ENCODE results near the gene DUS3L.
A peak's percentile ranks its signal among the peaks of the same experiment; 100 is the strongest.

The DUS3L gene

GRCh38 chr19:5822181-5822844 lies 31.4 kb upstream of the DUS3L start:
- no peak for ATAC-seq

DNA sequence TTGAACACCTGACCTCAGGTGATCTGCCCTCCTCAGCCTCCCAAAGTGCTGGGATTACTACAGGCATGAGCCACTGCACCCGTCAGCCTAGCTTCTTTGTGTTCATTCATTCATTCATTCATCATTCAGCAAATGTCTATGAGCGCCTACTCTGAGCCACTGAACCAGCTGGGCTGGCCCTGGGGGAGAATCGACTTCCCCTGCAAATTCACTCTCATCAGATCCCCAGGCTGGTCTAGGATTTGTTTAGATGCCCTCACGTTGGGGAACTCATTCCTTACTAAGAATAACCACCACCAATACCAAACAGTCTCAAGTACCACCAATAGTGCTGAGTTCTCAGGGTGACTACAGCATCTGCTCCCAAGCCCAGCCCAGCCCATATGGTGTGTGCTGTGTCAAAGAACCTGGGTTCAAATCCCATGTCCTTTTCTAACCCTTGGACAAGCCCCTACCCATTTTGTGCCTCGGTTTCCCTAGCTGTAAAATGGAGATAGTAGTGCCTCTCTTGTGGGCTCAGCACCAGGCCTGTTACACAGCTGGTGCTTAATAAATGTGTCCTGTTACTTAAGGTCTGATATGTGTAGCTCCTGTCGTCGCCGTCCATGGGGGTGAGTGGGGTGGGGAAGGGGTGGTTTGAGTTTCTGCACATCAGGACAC lies 30.7 kb upstream of the DUS3L start:
- ATAC-seq = no peak

GRCh38 chr19:5820785-5821184 lies 29.8 kb upstream of the DUS3L start:
- no peak for ATAC-seq

GRCh38 chr19:5818594-5818993 lies 27.6 kb upstream of the DUS3L start:
- no peak for ATAC-seq

DNA sequence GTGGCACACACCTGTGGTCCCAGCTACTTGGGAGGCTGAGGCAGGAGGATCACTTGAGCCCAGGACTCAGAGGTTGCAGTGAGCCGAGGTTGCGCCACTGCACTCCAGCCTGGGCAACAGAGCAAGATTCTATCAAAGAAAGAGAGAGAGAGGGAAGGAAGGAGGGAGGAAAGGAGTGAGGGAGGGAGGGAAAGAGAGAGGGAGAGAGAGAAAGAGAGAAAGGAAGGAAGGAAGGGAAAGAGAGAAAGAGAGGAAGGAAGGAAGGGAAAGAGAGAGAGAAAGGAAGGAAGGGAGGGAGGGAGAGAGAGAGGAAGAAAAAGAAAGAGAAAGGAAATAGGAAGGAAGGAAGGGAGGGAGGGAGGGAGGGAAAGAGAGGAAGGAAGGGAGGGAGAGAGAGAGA lies 26.3 kb upstream of the DUS3L start:
- ATAC-seq = no peak

DNA sequence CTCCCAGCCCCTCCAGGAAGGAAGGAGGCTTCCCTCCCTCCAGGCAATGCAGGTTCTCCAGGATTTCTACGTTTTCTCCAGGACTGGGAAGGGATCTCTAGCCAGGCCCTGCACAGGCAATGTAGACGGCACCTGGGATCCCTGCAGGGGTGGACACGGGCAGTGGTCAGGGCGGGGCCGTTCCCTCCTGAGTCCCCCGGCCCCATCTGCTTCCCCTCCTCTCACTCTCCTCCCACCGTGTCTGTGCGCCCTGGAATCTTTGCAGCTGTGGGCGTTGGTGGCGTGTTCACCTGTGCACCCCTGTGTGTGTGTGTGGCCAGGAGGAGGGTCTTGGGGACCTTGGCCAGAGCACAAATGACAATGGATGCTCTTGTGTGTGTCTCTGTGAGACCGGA lies 23.9 kb upstream of the DUS3L start:
- no peak for ATAC-seq

DNA sequence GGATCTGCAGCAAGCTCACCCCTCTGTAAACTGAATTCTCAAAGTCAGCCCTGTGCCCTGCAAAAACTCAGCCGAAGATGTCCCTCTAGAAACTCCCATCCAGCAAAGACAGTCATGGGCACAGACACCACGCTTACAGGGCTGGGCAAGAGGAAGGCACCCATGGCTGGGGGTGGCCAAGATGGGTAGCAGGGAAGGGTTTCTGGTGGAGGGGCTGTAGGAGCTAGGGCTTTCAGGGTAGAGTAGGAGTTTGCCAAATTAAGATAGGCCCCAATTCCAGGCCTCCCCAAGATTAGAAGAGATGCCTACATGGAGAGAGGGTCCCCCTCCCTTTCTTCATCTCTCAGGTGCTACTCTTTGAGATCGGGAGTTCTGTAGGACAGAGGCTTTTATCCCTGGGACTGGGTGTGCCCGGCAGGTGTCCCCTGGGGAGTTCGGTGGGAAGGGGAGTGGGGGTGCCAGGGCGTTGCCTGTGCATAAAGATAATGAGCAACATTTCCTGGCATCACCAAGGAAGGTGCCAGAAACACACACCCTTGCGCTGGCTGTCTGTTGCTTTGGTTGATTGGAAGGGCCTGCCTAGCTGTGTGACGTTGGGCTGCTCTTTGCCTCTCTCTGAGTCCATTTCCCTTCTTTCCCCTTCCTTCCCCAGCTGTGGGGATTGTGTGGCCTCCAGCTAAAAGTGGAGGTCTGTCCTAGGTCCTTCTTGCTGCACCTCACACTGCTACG lies 23.3 kb upstream of the DUS3L start:
- ATAC-seq = no peak

DNA sequence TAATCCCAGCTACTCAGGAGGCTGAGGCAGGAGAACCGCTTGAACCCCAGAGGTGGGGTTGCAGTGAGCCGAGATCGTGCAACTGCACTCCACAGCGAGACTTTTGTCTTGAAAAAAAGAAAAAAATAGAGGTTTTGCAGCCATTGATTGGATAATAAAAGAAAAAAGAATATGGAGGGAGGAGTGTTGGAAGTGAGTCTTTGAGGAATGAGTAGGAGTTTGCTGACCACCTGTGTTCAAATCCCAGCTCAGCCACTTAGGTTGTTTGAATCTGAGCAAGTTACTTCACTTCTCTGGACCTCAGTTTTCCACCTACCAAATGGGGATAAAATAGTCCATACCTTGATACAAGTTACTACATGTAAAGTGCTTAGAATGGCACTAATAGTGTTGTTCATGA lies 20.2 kb upstream of the DUS3L start:
- ATAC-seq = no peak

DNA sequence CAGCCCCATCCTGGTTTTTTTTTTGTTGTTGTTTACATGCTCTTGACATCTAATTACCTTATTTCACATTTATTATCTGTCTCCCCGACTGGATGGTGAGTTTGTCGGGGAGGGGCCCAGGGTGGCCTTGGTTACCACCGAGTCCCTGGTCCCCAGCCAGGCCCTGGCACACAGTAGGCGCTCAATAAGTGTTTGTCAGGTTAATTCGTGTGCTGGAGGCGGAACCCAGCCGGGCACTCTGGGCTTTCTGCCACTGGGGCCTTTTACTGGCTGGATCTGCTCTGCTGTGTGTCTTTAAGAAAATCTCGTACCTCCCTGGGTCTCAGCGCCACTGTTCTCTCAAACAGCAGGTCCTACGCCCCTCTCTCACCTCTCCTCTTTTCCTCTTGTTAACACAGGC lies 18.5 kb upstream of the DUS3L start:
- ATAC-seq = no peak

- no peak for ATAC-seq
These were observed 18.1 kb upstream of the DUS3L start for GRCh38 chr19:5809053-5809452.

GRCh38 chr19:5808120-5808816 lies 17.3 kb upstream of the DUS3L start:
- no peak for ATAC-seq

DNA sequence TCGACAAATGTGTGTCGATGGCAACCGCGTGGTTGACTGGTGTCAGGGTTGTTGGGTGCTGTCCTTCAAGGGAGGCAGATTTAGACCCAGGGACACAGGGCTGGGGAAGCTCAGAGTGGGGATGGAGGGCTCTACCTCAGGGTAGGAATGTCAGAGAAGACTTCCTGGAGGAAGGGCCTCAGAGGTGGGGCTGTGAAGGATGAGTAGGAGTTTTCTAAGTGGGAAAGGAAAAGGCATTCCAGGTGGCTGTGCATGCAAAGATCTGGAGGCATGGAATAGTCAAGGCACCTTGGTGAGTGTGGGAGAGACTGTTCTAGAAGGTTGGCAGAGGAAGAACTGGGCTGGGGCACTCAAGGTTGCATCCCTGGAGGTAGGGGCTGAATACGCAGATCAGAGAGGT lies 15.9 kb upstream of the DUS3L start:
- ATAC-seq = no peak

GRCh38 chr19:5806133-5806489 lies 15.1 kb upstream of the DUS3L start:
- ATAC-seq = no peak

DNA sequence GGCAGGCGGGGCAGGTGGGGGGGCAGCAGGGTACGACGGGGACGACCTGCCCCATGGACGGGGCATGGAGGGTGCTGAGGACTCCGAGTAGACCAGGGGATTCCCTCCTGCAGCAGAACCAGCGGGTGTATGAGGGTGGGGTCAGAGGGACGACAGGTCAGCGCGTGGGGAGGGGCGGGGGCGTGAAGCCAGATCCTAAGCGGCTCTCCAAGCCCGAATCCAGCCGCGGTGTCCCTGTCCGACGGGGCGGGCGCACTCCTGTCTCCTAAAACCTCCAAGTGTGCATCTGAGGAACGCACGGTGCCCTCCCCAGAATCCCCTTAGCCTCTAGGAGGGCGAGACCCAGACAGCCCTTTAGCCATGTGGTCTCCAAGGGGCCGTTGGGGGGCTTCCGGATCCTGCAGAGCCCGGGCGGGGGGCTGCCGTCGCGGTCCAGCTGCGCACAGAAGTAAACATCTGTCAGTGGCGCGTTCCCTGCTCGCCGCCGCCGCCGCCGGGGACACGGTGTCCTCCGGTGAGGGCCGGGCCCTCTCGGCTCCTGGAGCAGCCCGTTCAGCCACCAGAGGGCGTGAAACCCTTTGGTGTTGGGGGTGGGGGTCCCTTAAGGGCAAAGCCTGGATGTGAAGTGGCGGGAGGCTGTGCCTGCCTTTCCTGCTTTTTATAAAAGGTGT lies 14.6 kb upstream of the DUS3L start:
- ATAC-seq = no peak

DNA sequence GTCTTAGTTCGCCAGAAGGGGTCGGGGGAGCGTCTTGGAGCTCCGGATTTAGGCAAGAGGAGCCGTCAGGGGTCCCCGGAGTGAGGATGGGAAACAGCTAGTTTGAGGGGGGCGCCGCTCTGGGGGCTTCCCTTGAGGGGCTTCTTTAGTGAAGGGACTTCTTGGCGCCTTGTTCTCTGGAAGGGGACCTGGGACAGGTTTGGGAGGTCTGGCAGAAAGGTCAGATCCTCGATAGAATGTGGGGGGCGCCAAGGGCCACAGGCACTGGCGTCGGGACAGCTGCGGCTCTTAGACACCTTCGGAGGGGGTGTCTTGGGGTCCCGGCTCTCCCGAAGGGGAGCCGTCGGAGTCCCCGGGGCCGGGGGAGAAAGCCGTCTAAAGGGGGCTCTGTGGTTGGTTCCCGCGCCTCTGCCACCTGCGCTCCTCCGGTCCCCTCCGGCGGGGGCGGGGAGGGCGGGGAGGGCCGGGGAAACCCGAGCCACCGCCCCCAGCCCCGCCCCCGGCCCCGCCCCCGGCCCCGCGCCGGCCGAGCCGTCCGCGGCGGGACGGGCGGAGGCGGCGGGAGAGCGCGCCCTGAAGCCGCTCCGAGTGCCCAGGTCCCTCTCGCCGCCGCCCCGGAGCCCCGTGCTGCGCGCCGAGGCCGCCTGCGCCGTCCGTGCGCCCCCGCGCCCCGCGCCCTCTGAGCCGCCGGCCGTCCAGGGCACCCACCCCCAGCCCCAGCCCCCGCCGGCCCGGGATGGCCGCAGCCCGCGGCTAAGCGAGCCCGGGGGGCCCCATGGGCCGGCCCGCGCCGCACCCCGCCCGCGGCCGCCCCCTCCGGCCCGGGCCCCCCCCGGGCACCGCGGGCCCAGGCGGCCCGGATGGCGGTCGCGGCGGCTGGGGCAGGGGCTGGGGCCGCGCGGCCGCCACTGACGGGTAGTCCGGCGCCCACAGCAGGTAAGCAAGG lies 13.8 kb upstream of the DUS3L start, which contains the start of gene NRTN:
NRTN (plus strand) TSS at position 552 of the 946 bp plus-strand sequence. CDS start 19,099 bp downstream, outside the sequence.
- no peak for ATAC-seq

- peak; percentile 96 to 99 for ATAC-seq
These were observed 13.0 kb upstream of the DUS3L start for GRCh38 chr19:5803752-5804515.

- no peak for ATAC-seq
These were observed 12.4 kb upstream of the DUS3L start for GRCh38 chr19:5803441-5803751.

- no peak for ATAC-seq
These were observed 11.0 kb upstream of the DUS3L start for GRCh38 chr19:5801796-5802619.

DNA sequence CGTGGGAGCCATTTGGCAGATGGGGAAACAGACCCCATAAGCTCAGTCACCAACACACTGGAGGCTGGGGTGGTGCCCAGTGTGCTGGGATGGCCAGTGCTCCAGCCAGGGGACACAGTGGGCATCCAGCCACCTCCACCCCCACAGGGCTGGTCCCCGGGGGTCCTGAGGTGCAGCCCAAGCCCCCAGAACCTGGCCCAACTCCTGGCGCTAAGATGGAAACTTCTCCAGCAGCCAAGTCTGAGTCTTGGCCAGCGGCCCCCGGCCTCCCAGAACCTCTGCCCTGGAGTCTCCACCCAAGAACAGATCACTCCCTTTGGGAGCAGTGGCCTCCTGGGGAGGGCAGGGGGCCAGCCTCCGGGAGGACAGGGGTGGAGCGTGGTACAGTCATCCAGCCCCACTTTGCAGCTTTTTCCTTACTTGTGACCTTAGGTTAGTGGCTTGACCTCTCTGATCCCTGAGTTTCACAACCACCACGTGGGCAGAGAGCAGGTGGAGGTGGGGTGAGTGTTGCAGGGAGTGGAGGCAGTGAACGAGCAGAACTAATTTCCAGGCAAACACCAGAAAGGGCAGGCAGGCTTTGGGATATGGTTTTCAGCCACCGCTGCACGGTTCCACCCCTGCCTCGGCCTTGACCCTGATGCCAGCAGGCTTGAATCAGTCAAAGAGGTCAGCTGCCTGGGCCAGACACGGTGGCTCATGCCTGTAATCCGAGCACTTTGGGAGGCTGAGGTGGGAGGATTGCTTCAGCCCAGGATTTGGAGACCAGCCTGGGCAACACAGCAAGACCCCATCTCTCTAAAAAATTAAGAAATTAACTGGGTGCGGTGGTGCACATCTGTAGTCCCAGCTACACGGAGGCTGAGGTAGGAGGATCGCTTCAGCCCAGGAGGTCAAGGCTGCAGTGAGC lies 9.7 kb upstream of the DUS3L start:
- no peak for ATAC-seq
